NCI-H2171 (cell line): ENCODE data around the gene CACNA1G.

Experiments used
- DNase-seq: peaks from one replicate; lab custom pipeline; 2025; lab: John Stamatoyannopoulos, UW

The CACNA1G gene

GRCh38 chr17:50588391-50589049 is 28.0 kb downstream of the CACNA1G start:
- no peak for DNase-seq

DNA sequence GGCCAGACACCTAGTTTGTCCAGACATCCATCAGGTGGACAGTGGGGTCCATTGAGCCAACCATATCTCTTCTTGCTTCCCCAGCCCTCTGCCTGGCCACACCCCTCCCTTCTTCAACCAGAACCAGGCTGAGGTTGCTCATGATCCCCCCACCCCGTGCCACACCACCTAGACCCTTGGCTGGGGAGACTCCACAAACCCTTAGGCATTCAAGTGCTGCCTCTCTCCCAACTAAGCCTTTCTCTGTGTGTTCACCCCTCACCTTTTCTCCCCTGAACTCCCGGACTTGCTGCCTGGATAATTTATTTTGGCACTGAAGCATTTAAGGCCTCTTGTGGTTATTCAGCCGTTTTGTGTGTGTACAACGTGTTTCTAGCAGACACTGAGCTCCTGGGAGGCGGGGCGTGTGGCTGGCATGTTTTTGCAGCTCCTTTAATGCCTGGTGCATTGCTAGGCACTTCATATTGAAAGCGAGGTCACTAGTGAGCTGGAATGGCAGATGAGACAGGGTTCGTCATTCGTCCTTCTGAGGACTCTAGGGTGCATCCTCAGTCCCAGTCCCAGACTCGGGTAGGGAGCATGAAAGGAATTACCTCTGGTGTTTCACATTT is 28.7 kb downstream of the CACNA1G start:
- no peak for DNase-seq

DNA sequence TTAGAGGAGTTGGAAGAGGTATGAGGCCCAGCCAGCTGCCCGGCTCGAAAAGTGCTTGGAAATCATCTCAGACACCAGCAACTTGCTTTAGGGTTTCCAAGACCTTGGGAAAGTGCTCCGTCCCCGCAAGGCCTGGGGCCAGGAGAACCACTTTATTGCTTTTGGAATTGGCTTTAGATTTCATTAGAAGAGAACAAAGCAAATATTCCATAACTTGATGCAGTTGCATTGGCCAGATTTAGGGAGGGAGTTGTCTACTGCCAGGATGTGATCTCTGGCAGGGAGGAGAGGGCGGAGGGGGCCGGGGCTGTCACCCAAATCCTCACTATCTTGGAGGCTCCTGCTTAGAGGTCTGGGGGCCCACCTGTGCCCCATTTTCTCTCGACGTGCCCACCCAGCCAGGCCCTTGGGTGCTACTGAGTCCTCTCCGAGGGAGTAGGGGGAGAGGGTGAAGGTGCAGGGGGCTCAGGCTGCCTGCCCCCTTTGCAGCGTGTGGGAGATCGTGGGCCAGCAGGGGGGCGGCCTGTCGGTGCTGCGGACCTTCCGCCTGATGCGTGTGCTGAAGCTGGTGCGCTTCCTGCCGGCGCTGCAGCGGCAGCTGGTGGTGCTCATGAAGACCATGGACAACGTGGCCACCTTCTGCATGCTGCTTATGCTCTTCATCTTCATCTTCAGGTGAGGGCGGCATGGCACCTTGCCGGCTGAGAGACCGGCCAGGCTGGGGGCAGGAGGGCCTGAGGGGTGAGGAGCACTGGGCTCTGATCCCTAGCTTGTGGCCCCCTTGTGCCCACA is 30.6 kb downstream of the CACNA1G start:
- no peak for DNase-seq

GRCh38 chr17:50593321-50593720 is 32.8 kb downstream of the CACNA1G start:
- DNase-seq, result peak; percentile 72

DNA sequence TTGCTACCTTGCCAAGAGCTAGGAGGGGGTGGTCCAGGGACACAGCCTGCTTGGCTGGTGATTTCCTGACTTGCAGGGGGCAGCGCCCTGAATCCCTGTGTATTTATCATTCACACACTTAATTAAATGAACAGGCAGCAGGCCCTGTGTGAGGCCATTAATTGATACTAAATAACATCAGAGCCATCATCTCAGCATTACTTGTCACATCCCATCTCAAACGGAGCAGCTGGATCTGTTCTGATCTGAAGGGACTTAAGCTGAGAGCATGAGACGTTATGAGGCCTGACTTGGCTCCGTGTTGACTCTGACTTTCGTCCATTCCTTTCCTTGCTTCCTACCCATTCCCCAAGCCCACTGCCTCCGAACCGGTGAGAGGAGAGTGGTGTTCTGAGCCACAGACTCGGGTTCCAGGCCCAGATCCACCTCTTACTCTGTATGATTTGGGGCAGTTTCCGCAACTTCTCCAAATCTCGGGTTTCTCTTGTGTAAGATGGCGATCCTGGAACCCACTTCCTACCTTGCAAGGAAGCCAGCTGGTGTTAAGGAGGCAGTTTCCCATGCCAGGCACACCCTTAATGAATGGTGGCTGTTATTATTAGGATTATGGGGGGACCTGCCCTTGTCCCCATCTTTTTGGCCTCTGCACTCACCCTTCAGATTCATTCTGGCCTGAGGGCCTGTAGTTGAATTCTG is 33.8 kb downstream of the CACNA1G start:
- DNase-seq, result no peak

- DNase-seq, result no peak
Observed at GRCh38 chr17:50594892-50595291, 34.4 kb downstream of the CACNA1G start.

GRCh38 chr17:50596191-50597037 is 35.9 kb downstream of the CACNA1G start:
- no peak for DNase-seq

- peak; percentile 25 for DNase-seq
Observed at GRCh38 chr17:50598487-50598886, 38.0 kb downstream of the CACNA1G start.

- no peak for DNase-seq
Observed at GRCh38 chr17:50599606-50600005, 39.1 kb downstream of the CACNA1G start.

DNA sequence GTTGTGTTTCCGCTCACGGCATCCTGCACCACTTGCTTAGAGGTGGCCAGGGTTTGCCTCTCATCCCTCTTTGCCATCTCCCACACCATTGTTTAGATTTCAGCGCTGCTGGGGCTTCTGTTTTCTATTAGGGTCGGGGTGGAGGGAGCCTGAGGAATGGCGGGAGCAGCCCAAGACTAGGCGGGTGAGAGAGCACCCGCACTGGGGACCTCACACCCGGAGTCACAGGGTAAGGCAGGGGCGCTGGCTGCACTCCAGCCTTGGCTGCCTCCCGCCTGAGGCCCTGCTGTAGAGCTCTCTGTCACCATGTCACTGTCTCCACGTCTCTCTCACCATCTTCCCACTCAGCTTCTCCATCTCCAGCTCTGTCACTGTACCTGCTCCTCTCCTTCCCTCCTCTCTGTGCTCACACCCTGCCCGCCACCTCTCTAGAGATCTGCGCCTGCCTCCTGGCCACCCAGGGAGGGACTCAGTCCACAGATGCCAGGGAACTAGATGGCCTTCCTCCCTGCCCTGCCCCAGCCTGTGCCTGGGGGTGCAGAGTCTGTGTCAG is 41.4 kb downstream of the CACNA1G start:
- DNase-seq, result no peak

- DNase-seq, result no peak
Observed at GRCh38 chr17:50602836-50603235, 42.3 kb downstream of the CACNA1G start.

- no peak for DNase-seq
Observed at GRCh38 chr17:50603340-50603739, 42.8 kb downstream of the CACNA1G start.

GRCh38 chr17:50604513-50604912 is 44.0 kb downstream of the CACNA1G start:
- DNase-seq, result peak; percentile 82

GRCh38 chr17:50605429-50605828 is 44.9 kb downstream of the CACNA1G start:
- no peak for DNase-seq

DNA sequence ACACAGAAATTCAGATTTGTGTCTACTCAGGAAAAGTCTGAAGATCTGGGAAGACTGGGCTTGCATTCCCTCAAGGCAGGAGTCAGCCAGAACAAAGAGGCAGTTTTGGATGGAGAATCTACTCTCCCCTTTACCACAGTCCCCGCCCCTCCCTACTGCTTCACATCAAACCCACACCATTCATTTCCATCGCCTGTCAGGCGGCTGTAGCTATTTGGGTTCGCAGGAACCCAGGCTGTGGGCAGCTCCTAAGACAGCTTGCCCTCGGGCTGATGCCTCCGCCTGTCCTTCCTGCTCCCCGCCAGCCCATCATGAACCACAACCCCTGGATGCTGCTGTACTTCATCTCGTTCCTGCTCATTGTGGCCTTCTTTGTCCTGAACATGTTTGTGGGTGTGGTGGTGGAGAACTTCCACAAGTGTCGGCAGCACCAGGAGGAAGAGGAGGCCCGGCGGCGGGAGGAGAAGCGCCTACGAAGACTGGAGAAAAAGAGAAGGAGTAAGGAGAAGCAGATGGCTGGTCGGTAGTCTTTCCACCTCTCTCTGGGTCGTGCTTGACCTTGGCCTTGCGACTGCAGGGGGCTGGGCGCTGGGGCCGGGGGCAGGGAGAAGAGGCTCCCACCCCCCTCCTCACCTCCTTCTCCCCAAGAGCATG is 47.1 kb downstream of the CACNA1G start:
- DNase-seq, result no peak

- peak; percentile 73 for DNase-seq
Observed at GRCh38 chr17:50608700-50609379, 48.3 kb downstream of the CACNA1G start.

- peak; percentile 70 for DNase-seq
Observed at GRCh38 chr17:50609380-50610074, 49.0 kb downstream of the CACNA1G start.

DNA sequence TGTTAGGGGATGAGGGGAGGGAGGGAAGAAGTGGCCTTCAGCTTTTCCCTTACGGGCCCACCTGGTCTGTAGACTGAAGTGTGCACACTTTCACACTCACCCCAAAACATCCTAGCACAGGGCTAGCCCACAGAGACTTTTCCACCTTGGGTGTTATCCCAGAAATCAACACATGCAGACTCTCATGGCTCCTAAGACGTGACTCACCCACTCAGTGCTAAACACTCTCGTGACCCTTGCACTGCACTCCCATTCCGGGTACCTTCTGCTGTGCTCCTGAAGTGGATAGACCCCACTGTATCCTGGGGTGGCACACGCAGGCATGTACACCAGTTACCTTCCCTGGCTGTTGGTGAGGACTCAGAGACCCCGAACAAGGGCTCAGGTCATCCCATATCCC is 51.1 kb downstream of the CACNA1G start:
- no peak for DNase-seq

DNA sequence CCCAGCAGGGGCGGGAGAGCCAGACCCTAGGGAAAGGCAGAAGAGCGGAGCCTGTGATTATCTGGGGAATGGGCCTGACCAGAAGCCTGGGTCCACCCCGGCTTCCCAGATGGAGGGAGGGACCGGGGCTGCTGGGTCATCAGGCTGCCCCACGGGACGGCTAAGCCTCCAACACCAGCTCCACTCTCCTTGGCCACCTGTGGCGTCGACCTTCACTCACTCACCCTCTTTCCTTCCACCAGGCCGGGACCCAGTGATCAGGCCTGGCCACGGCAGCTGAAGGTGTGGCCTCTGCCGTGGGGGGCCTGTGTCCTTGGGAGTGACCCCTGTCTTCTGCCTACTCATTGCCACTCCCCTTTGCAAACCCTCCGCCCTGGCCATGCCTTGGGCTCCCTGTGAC is 51.8 kb downstream of the CACNA1G start:
- DNase-seq, result no peak
